GM18502 (cell line): ENCODE measurements around the gene DENND5B.
"Not testable (repeated sequence)": the region's sequence is repeated elsewhere in the genome, so short reads cannot be mapped to it uniquely, and the experiment has no call there.

Source experiments
- ATAC-seq: cut with Tn5 transposase; IDR thresholded peaks from one replicate; pipeline ENCODE4 v1.9.1; 2021; ENCODE audit warnings: mild to moderate bottlenecking; ENCODE audit not compliant: unreplicated experiment, poor library complexity

DENND5B gene

GRCh38 chr12:31594681-31595080 lies 3.7 kb upstream of the DENND5B start:
- no peak for ATAC-seq

- peak; percentile 21 for ATAC-seq
These were observed 505 bp upstream of the DENND5B start for GRCh38 chr12:31591380-31591901.

GRCh38 chr12:31589904-31590641 lies 863 bp downstream of the DENND5B start:
- ATAC-seq = peak; percentile 36

- peak; percentile 52 for ATAC-seq
These were observed 1.4 kb downstream of the DENND5B start for GRCh38 chr12:31589598-31589903.

- ATAC-seq = no peak
These were observed 2.0 kb downstream of the DENND5B start for GRCh38 chr12:31588976-31589375.

- peak; percentile 29 for ATAC-seq
These were observed 4.2 kb downstream of the DENND5B start for GRCh38 chr12:31586728-31587127.

GRCh38 chr12:31585895-31586294 lies 5.0 kb downstream of the DENND5B start:
- ATAC-seq = no peak

GRCh38 chr12:31585271-31585670 lies 5.7 kb downstream of the DENND5B start:
- no peak for ATAC-seq

- no peak for ATAC-seq
These were observed 6.2 kb downstream of the DENND5B start for GRCh38 chr12:31584782-31585181.

- ATAC-seq = no peak
These were observed 7.1 kb downstream of the DENND5B start for GRCh38 chr12:31583878-31584277.

- no peak for ATAC-seq
These were observed 8.8 kb downstream of the DENND5B start for GRCh38 chr12:31582155-31582554.

GRCh38 chr12:31578632-31579031 lies 12.3 kb downstream of the DENND5B start:
- ATAC-seq = no peak

- no peak for ATAC-seq
These were observed 15.9 kb downstream of the DENND5B start for GRCh38 chr12:31574803-31575575.

- ATAC-seq = not testable (repeated sequence)
These were observed 16.6 kb downstream of the DENND5B start for GRCh38 chr12:31574367-31574766.

GRCh38 chr12:31572900-31573600 lies 17.9 kb downstream of the DENND5B start:
- no peak for ATAC-seq

- ATAC-seq = no peak
These were observed 20.1 kb downstream of the DENND5B start for GRCh38 chr12:31570880-31571279.

GRCh38 chr12:31569517-31569916 lies 21.4 kb downstream of the DENND5B start:
- ATAC-seq = not testable (repeated sequence)

GRCh38 chr12:31568498-31568897 lies 22.4 kb downstream of the DENND5B start:
- no peak for ATAC-seq

- no peak for ATAC-seq
These were observed 23.9 kb downstream of the DENND5B start for GRCh38 chr12:31567029-31567428.

GRCh38 chr12:31566547-31566946 lies 24.4 kb downstream of the DENND5B start:
- no peak for ATAC-seq
